HG03045 (cell line): ENCODE data around the gene POU6F2.

Source experiments
- ATAC-seq: cut with Tn5 transposase; IDR thresholded peaks from one replicate; pipeline ENCODE4 v1.9.1; 2021; ENCODE audit warnings: mild to moderate bottlenecking, moderate library complexity; ENCODE audit not compliant: unreplicated experiment

Gene POU6F2

DNA sequence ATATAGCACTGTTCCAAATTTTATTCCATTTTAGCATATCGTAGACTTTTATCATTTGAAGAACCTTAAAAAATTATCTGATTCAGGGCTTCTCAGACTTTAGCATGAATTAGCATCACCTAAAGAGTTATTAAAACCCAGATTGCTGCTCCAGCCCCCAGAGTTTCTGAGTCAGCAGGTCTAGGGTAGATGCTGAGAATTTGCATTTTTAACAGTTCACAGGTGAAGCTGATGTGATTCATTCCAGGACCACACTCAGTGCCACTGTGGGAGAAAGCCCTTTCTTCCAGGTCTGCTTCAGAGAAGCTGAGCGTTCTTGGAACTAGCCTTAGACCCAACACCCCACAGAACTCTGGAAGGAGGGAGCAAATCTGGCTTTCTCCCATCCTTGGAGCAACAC is 414.4 kb downstream of the POU6F2 start:
- no peak for ATAC-seq

GRCh38 chr7:39394105-39394680 is 416.5 kb downstream of the POU6F2 start:
- ATAC-seq: no peak

GRCh38 chr7:39399458-39399857 is 421.7 kb downstream of the POU6F2 start:
- no peak for ATAC-seq

DNA sequence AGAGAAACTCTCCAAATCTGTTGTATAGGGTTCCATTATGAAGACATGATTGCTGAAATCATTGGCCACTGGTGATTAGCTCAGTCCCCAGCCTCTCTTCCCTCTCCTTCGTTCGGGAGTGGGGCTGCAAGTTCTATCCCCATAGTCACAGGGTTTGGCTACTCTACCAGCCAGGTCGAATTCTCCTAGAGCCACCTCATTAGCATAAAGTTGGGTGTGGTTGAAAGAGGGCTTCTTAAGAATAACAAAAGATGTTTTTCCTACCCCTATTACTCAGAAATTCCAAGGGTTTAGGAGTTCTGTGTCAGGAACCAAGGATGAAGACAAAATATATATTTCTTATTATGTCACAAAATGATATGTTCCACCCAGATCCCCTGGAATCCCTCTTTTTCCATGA is 422.3 kb downstream of the POU6F2 start:
- no peak for ATAC-seq

GRCh38 chr7:39400836-39401235 is 423.1 kb downstream of the POU6F2 start:
- ATAC-seq: no peak

DNA sequence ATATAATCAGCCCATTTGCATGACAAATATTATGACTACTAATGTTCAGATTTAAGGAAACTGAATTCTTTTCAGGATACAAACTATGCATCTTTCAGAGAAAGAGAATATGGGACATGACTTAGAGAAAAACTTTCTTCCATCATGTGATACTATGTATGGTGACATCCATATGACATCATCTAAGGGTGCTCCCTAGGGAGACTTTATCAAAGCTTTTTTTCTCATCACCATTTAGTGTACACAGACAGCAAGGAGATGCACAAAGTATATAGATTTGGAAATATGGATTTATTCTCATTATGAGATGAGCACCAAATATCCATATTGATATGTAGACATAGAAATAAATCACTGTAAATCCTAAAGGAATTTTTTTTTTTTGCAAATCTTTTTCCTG is 424.3 kb downstream of the POU6F2 start:
- ATAC-seq: no peak

- no peak for ATAC-seq
Measured at GRCh38 chr7:39404907-39405306, 427.2 kb downstream of the POU6F2 start.

GRCh38 chr7:39405581-39405980 is 427.9 kb downstream of the POU6F2 start:
- ATAC-seq: no peak

GRCh38 chr7:39406467-39406866 is 428.8 kb downstream of the POU6F2 start:
- no peak for ATAC-seq

DNA sequence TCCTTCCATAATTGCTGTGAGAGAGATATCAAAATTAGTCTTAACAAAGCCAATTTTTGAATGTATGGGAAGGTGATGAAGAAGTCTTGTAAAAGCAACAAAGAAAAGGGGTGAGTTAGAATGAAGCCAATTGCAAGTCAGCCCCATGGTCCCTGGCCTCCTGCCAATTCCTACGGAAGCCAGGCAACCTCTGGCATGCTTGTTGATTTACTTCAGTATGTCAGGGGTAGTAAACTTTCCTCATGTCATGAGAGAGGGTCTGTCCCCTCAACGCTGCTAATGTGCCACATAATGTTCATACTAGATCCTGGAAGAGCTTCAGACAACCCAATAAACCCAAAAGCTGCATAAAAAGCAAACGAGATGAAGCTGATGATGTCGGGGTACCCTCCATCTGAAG is 429.4 kb downstream of the POU6F2 start:
- ATAC-seq: no peak

GRCh38 chr7:39407723-39408122 is 430.0 kb downstream of the POU6F2 start:
- no peak for ATAC-seq

DNA sequence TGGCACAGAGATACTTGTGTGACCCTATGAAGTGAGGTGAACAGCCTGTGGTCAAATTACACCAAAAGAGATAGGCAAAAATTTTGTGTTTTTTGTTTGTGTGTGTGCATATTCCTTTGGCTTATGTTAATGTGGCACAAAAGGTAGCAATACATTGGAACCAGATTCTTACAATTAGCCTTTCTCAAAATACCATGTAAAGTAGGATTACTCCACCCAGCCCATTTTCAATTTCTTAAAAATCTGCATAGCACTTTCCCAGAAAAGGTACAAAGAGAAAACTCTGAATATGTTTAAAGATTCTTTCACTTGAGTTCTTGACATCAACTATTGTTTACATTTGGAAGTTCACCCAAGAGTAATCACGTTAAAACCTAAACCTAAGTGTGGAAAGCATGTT is 431.2 kb downstream of the POU6F2 start:
- no peak for ATAC-seq

GRCh38 chr7:39410582-39410981 is 432.9 kb downstream of the POU6F2 start:
- no peak for ATAC-seq

- ATAC-seq: no peak
Measured at GRCh38 chr7:39413636-39414223, 436.0 kb downstream of the POU6F2 start.

GRCh38 chr7:39414224-39415035 is 436.7 kb downstream of the POU6F2 start:
- ATAC-seq: peak; percentile 80

DNA sequence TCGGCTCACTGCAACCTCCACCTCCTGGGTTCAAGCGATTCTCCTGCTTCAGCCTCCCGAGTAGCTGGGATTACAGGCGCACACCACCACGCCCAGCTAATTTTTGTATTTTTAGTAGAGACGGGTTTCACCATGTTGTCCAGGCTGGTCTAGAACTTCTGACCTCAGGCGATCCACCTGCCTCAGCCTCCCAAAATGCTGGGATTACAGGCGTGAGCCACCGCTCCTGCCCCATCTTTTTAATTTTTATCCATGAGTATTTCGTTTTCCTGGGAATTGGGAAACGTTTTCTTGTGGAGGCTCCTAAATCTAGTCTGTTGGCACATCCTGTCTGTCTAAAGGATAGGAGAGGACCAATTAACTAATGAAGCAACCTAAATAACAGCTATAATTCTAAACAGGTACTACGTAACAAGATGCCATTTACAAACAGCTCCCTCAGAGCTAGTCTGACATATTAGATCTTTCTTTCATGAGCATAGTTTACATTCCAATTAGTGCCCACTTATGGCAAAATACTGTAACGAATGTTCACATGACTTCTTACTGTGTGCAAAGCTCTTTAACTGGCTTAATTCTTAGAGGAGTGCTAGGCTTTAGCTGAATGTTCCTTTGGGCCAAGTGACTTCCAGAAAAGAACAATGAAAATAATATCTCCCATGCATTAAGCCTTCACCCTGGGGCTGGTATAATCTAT is 437.5 kb downstream of the POU6F2 start:
- no peak for ATAC-seq

- no peak for ATAC-seq
Measured at GRCh38 chr7:39416866-39417265, 439.2 kb downstream of the POU6F2 start.

DNA sequence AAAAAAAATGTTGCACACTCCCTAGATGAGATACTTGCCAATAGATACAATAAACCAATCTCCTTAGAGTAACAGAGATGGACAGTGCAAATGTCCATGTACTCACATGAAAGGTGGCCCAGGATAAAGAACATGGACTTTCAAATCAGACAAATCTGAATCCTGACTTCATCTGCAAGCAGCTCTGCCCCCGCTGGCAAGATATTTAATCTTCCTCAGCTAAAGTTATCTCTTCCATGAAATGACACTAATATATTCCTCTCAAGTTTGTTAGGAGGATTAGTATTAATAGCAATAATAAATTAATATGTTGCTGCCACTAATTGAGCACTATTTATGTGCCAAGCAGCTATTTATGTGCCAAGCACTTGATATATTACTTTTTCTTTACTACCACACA is 439.9 kb downstream of the POU6F2 start:
- ATAC-seq: no peak

GRCh38 chr7:39421251-39421650 is 443.5 kb downstream of the POU6F2 start:
- ATAC-seq: no peak

DNA sequence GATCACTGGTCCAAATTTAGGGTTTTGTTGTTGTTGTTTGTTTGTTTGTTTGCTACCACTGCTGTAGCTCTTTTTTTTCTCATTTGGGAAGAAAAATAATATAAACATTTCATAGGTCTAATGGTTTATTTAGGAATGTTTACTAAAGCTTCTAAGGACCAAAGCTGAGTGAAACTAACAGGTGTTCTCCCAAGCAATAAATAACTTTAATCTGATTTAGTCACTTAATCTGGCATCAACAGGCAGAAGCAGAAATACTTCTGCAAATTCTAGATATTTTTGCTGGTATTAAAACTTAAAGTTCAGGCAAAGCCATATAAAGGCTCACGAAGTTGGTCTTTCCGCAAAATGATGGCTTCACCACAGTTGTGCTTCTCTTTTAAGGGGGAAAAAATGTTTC is 444.0 kb downstream of the POU6F2 start:
- ATAC-seq: no peak

GRCh38 chr7:39428221-39428620 is 450.5 kb downstream of the POU6F2 start:
- no peak for ATAC-seq

GRCh38 chr7:39429421-39429820 is 451.7 kb downstream of the POU6F2 start:
- no peak for ATAC-seq
